ENCODE measurements around the gene PGA3.
A peak's percentile ranks its signal among the peaks of the same experiment; 100 is the strongest.
"Not testable (repeated sequence)": the region's sequence is repeated elsewhere in the genome, so short reads cannot be mapped to it uniquely, and the experiment has no call there.

Gene PGA3

GRCh38 chr11:61186504-61186903, 16.8 kb upstream of the PGA3 start:
- Mint-ChIP-seq H3K4me1 (peaks cover 12% of the 10 kb centered on the region), H3K27ac (no peak overlapping the region), H3K27me3 (no peaks in the 10 kb centered on the region)

GRCh38 chr11:61187505-61188130, 15.7 kb upstream of the PGA3 start:
- H3K27me3 Mint-ChIP-seq = peaks cover 4% of the 10 kb centered on the region
- peaks cover 13% of the 10 kb centered on the region for H3K4me1 Mint-ChIP-seq
- no peak overlapping the region for H3K27ac Mint-ChIP-seq
- H3K9me3 Mint-ChIP-seq = no peaks in the 10 kb centered on the region
- H3K4me3 Mint-ChIP-seq = no peak overlapping the region
- no peaks in the 10 kb centered on the region for H3K36me3 Mint-ChIP-seq
- peak; percentile 67 for ATAC-seq

More at GRCh38 chr11:61186504-61186903, 16.8 kb upstream of the PGA3 start:
- no peak overlapping the region for H3K4me3 Mint-ChIP-seq
- H3K9me3 Mint-ChIP-seq = no peaks in the 10 kb centered on the region
- ATAC-seq = no peak
- H3K36me3 Mint-ChIP-seq = no peaks in the 10 kb centered on the region

GRCh38 chr11:61189933-61190332, 13.4 kb upstream of the PGA3 start:
- H3K4me1 Mint-ChIP-seq = peaks cover 13% of the 10 kb centered on the region
- no peak for ATAC-seq
- no peak overlapping the region for H3K27ac Mint-ChIP-seq
- no peak overlapping the region for H3K4me3 Mint-ChIP-seq
- H3K27me3 Mint-ChIP-seq = peaks cover 27% of the 10 kb centered on the region
- no peaks in the 10 kb centered on the region for H3K36me3 Mint-ChIP-seq
- H3K9me3 Mint-ChIP-seq = no peaks in the 10 kb centered on the region

- no peak for ATAC-seq
- Mint-ChIP-seq H3K27ac (no peak overlapping the region), H3K36me3 (no peaks in the 10 kb centered on the region)
Measured at GRCh38 chr11:61193596-61193995, 9.7 kb upstream of the PGA3 start.

GRCh38 chr11:61194169-61194671, 9.1 kb upstream of the PGA3 start:
- H3K4me1 Mint-ChIP-seq = peaks cover 7% of the 10 kb centered on the region

More at GRCh38 chr11:61193596-61193995, 9.7 kb upstream of the PGA3 start:
- Mint-ChIP-seq H3K9me3 (no peaks in the 10 kb centered on the region), H3K4me1 (peaks cover 7% of the 10 kb centered on the region), H3K27me3 (peaks cover 44% of the 10 kb centered on the region), H3K4me3 (no peak overlapping the region)

GRCh38 chr11:61194981-61195695, 8.2 kb upstream of the PGA3 start:
- Mint-ChIP-seq H3K4me1 (peaks cover 7% of the 10 kb centered on the region), H3K36me3 (no peaks in the 10 kb centered on the region), H3K27me3 (peaks cover 57% of the 10 kb centered on the region), H3K9me3 (no peaks in the 10 kb centered on the region), H3K27ac (no peak overlapping the region), H3K4me3 (no peak overlapping the region)
- ATAC-seq = no peak

More at GRCh38 chr11:61194169-61194671, 9.1 kb upstream of the PGA3 start:
- Mint-ChIP-seq H3K9me3 (no peaks in the 10 kb centered on the region), H3K36me3 (no peaks in the 10 kb centered on the region), H3K27me3 (peaks cover 47% of the 10 kb centered on the region), H3K27ac (no peak overlapping the region), H3K4me3 (no peak overlapping the region)
- ATAC-seq = no peak

GRCh38 chr11:61195719-61196118, 7.6 kb upstream of the PGA3 start:
- ATAC-seq = no peak
- H3K4me3 Mint-ChIP-seq = no peak overlapping the region
- H3K4me1 Mint-ChIP-seq = peaks cover 7% of the 10 kb centered on the region
- no peaks in the 10 kb centered on the region for H3K9me3 Mint-ChIP-seq
- no peaks in the 10 kb centered on the region for H3K36me3 Mint-ChIP-seq
- no peak overlapping the region for H3K27ac Mint-ChIP-seq
- peaks cover 62% of the 10 kb centered on the region for H3K27me3 Mint-ChIP-seq

GRCh38 chr11:61198361-61198760, 5.0 kb upstream of the PGA3 start:
- no peak overlapping the region for H3K4me3 Mint-ChIP-seq
- H3K27ac Mint-ChIP-seq = no peak overlapping the region
- H3K9me3 Mint-ChIP-seq = no peaks in the 10 kb centered on the region
- no peaks in the 10 kb centered on the region for H3K36me3 Mint-ChIP-seq
- H3K4me1 Mint-ChIP-seq = no peaks in the 10 kb centered on the region
- ATAC-seq = no peak
- H3K27me3 Mint-ChIP-seq = peaks cover 74% of the 10 kb centered on the region

- Mint-ChIP-seq H3K4me1 (no peaks in the 10 kb centered on the region), H3K27me3 (peaks cover 72% of the 10 kb centered on the region), H3K36me3 (no peaks in the 10 kb centered on the region), H3K27ac (no peak overlapping the region), H3K4me3 (no peak overlapping the region), H3K9me3 (no peaks in the 10 kb centered on the region)
- ATAC-seq = no peak
Measured at GRCh38 chr11:61198948-61199523, 4.3 kb upstream of the PGA3 start.

GRCh38 chr11:61201476-61201875, 1.8 kb upstream of the PGA3 start:
- Mint-ChIP-seq H3K36me3 (no peaks in the 10 kb centered on the region), H3K9me3 (no peaks in the 10 kb centered on the region), H3K4me1 (no peaks in the 10 kb centered on the region), H3K27me3 (peaks cover 62% of the 10 kb centered on the region), H3K27ac (no peak overlapping the region), H3K4me3 (no peak overlapping the region)
- ATAC-seq = no peak

- not testable (repeated sequence) for H3K4me3 Mint-ChIP-seq, H3K9me3 Mint-ChIP-seq, H3K27ac Mint-ChIP-seq
Measured at GRCh38 chr11:61203873-61204272, 558 bp downstream of the PGA3 start.

GRCh38 chr11:61204502-61205059, 1.3 kb downstream of the PGA3 start:
- H3K36me3 Mint-ChIP-seq, H3K9me3 Mint-ChIP-seq, H3K4me1 Mint-ChIP-seq, H3K27ac Mint-ChIP-seq, H3K4me3 Mint-ChIP-seq, ATAC-seq: not testable (repeated sequence)
- peaks cover 54% of the 10 kb centered on the region for H3K27me3 Mint-ChIP-seq

More at GRCh38 chr11:61203873-61204272, 558 bp downstream of the PGA3 start:
- ATAC-seq, H3K4me1 Mint-ChIP-seq, H3K36me3 Mint-ChIP-seq: not testable (repeated sequence)
- peaks cover 61% of the 10 kb centered on the region for H3K27me3 Mint-ChIP-seq

- peaks cover 25% of the 10 kb centered on the region for H3K27me3 Mint-ChIP-seq
- H3K4me3 Mint-ChIP-seq, ATAC-seq, H3K27ac Mint-ChIP-seq, H3K9me3 Mint-ChIP-seq, H3K4me1 Mint-ChIP-seq, H3K36me3 Mint-ChIP-seq: not testable (repeated sequence)
Measured at GRCh38 chr11:61207636-61208310, 4.5 kb downstream of the PGA3 start.

- H3K27ac Mint-ChIP-seq, H3K9me3 Mint-ChIP-seq, ATAC-seq, H3K4me3 Mint-ChIP-seq, H3K4me1 Mint-ChIP-seq, H3K36me3 Mint-ChIP-seq, H3K27me3 Mint-ChIP-seq: not testable (repeated sequence)
Measured at GRCh38 chr11:61210629-61211028, 7.3 kb downstream of the PGA3 start.

- not testable (repeated sequence) for H3K4me3 Mint-ChIP-seq, H3K36me3 Mint-ChIP-seq, H3K27ac Mint-ChIP-seq, ATAC-seq, H3K9me3 Mint-ChIP-seq, H3K27me3 Mint-ChIP-seq, H3K4me1 Mint-ChIP-seq
Measured at GRCh38 chr11:61211327-61211952, 8.1 kb downstream of the PGA3 start.

All from stimulated activated memory B cell treated with anti-CD40 and anti-IgM and Interleukin-4, amounts not matched to agents 10 μg/mL and 1 μg/mL and 100 μg/mL, for 72 hours (primary cell).